ENCODE data around the gene ADAM21.

ADAM21 gene

GRCh38 chr14:70441641-70442040, 10.3 kb upstream of the ADAM21 start:
- H3K14ac ChIP-seq (ENCODE audit: low read length): no peak overlapping the region
- H3K79me1 ChIP-seq (ENCODE audit: low read length): no peaks in the 10 kb centered on the region
- no CpG with 5 or more reads among the region's 3 CpGs for WGBS (ENCODE audit: extremely low coverage, insufficient coverage, insufficient read length)
- H2AFZ ChIP-seq (ENCODE audit: insufficient read depth, low read length, poor library complexity): no peak overlapping the region
- H4K8ac ChIP-seq (ENCODE audit: low read depth, low read length): no peak overlapping the region
- H2BK12ac ChIP-seq (ENCODE audit: low read length): no peak overlapping the region
- H2AK5ac ChIP-seq (ENCODE audit: low read length): no peak overlapping the region
- no peak overlapping the region for H3K18ac ChIP-seq (ENCODE audit: low read length)
- no peak overlapping the region for H3K4me2 ChIP-seq (ENCODE audit: low read length)
- no peaks in the 10 kb centered on the region for H3K36me3 ChIP-seq (ENCODE audit: control insufficient read depth in 1 of 2, insufficient read depth in 2 of 2, low read length in 2 of 2)
- no peak overlapping the region for H3K4me3 ChIP-seq (ENCODE audit: low read depth, low read length)
- no peaks in the 10 kb centered on the region for H3K79me2 ChIP-seq (ENCODE audit: control insufficient read depth, insufficient read depth, low read length, poor library complexity)
- no peak overlapping the region for H3K23ac ChIP-seq (ENCODE audit: low read length)
- no peak overlapping the region for H4K91ac ChIP-seq (ENCODE audit: low read depth, low read length)
- H3K9me3 ChIP-seq (ENCODE audit: insufficient read depth, low read depth, low read length): peaks cover 27% of the 10 kb centered on the region
- H3K4ac ChIP-seq (ENCODE audit: low read depth, low read length): no peak overlapping the region
- no peak overlapping the region for H3K27ac ChIP-seq (ENCODE audit: low read depth, low read length)
- H3K9ac ChIP-seq (ENCODE audit: low read length): no peak overlapping the region
- no peaks in the 10 kb centered on the region for H3K4me1 ChIP-seq (ENCODE audit: control insufficient read depth in 1 of 2, insufficient read depth in 2 of 2, low read length in 2 of 2)
- H4K12ac ChIP-seq (ENCODE audit: low read depth, low read length): no peak overlapping the region
- H2BK5ac ChIP-seq (ENCODE audit: low read depth, low read length, poor library complexity): no peak overlapping the region
- no peaks in the 10 kb centered on the region for H3K27me3 ChIP-seq (ENCODE audit: insufficient read depth, low read length)
- no peak overlapping the region for H2BK120ac ChIP-seq (ENCODE audit: insufficient read depth, low read length, poor library complexity)
- no peak for DNase-seq

DNA sequence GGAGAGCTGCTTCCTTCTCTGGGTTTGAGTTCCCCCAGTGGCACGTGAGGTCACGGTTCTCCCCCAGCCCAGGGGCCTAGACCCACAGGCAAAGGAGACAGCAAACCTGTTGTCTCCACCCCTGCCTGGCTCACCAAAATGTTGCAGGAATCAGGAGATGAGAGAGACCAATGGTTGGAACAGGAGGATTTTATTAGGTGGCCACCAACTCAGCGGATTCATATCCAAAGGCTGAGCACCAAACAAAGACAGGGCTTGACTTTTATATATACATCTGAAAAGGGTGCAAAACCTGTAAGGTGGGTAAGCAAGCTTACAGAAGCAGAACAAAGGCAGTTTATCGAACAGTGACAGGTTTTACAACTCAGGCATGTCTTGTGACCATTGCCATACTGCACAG, 9.2 kb upstream of the ADAM21 start:
- Histone ChIP-seq H3K9me3 (ENCODE audit: insufficient read depth, low read depth, low read length) (peaks cover 26% of the 10 kb centered on the region), H3K27me3 (ENCODE audit: insufficient read depth, low read length) (no peaks in the 10 kb centered on the region), H2BK12ac (ENCODE audit: low read length) (no peak overlapping the region), H3K23ac (ENCODE audit: low read length) (no peak overlapping the region), H3K18ac (ENCODE audit: low read length) (no peak overlapping the region), H4K91ac (ENCODE audit: low read depth, low read length) (no peak overlapping the region), H3K4ac (ENCODE audit: low read depth, low read length) (no peak overlapping the region), H4K8ac (ENCODE audit: low read depth, low read length) (no peak overlapping the region), H4K12ac (ENCODE audit: low read depth, low read length) (no peak overlapping the region), H3K27ac (ENCODE audit: low read depth, low read length) (no peak overlapping the region), H3K79me1 (ENCODE audit: low read length) (no peaks in the 10 kb centered on the region), H3K4me1 (ENCODE audit: control insufficient read depth in 1 of 2, insufficient read depth in 2 of 2, low read length in 2 of 2) (no peaks in the 10 kb centered on the region), H3K4me2 (ENCODE audit: low read length) (no peak overlapping the region), H2BK5ac (ENCODE audit: low read depth, low read length, poor library complexity) (no peak overlapping the region), H2BK120ac (ENCODE audit: insufficient read depth, low read length, poor library complexity) (no peak overlapping the region), H3K79me2 (ENCODE audit: control insufficient read depth, insufficient read depth, low read length, poor library complexity) (no peaks in the 10 kb centered on the region), H3K14ac (ENCODE audit: low read length) (no peak overlapping the region), H3K9ac (ENCODE audit: low read length) (peak overlapping the region; percentile 28), H2AFZ (ENCODE audit: insufficient read depth, low read length, poor library complexity) (no peak overlapping the region), H3K4me3 (ENCODE audit: low read depth, low read length) (no peak overlapping the region), H3K36me3 (ENCODE audit: control insufficient read depth in 1 of 2, insufficient read depth in 2 of 2, low read length in 2 of 2) (no peaks in the 10 kb centered on the region), H2AK5ac (ENCODE audit: low read length) (no peak overlapping the region)
- no peak for DNase-seq
- no CpG with 5 or more reads among the region's 4 CpGs for WGBS (ENCODE audit: extremely low coverage, insufficient coverage, insufficient read length)

GRCh38 chr14:70448633-70449340, 3.2 kb upstream of the ADAM21 start:
- DNase-seq: peak in 1 of 2 donors; percentile 33
- WGBS (ENCODE audit: extremely low coverage, insufficient coverage, insufficient read length): no CpG with 5 or more reads among the region's 4 CpGs
- Histone ChIP-seq H3K27ac (ENCODE audit: low read depth, low read length) (no peak overlapping the region), H3K79me1 (ENCODE audit: low read length) (no peaks in the 10 kb centered on the region), H2AK5ac (ENCODE audit: low read length) (no peak overlapping the region), H3K79me2 (ENCODE audit: control insufficient read depth, insufficient read depth, low read length, poor library complexity) (no peaks in the 10 kb centered on the region), H4K91ac (ENCODE audit: low read depth, low read length) (no peak overlapping the region), H2BK12ac (ENCODE audit: low read length) (no peak overlapping the region), H3K18ac (ENCODE audit: low read length) (no peak overlapping the region), H3K4ac (ENCODE audit: low read depth, low read length) (no peak overlapping the region), H3K4me3 (ENCODE audit: low read depth, low read length) (no peak overlapping the region), H3K23ac (ENCODE audit: low read length) (no peak overlapping the region), H4K12ac (ENCODE audit: low read depth, low read length) (no peak overlapping the region), H3K14ac (ENCODE audit: low read length) (no peak overlapping the region), H2BK5ac (ENCODE audit: low read depth, low read length, poor library complexity) (no peak overlapping the region), H4K8ac (ENCODE audit: low read depth, low read length) (no peak overlapping the region), H3K36me3 (ENCODE audit: control insufficient read depth in 1 of 2, insufficient read depth in 2 of 2, low read length in 2 of 2) (no peaks in the 10 kb centered on the region), H2BK120ac (ENCODE audit: insufficient read depth, low read length, poor library complexity) (no peak overlapping the region), H3K9me3 (ENCODE audit: insufficient read depth, low read depth, low read length) (peaks cover 5% of the 10 kb centered on the region), H2AFZ (ENCODE audit: insufficient read depth, low read length, poor library complexity) (no peak overlapping the region), H3K4me1 (ENCODE audit: control insufficient read depth in 1 of 2, insufficient read depth in 2 of 2, low read length in 2 of 2) (no peaks in the 10 kb centered on the region), H3K27me3 (ENCODE audit: insufficient read depth, low read length) (no peaks in the 10 kb centered on the region), H3K9ac (ENCODE audit: low read length) (no peak overlapping the region), H3K4me2 (ENCODE audit: low read length) (no peak overlapping the region)

GRCh38 chr14:70454731-70455130, 2.8 kb downstream of the ADAM21 start:
- no peak overlapping the region for H4K8ac ChIP-seq (ENCODE audit: low read depth, low read length)
- H3K79me2 ChIP-seq (ENCODE audit: control insufficient read depth, insufficient read depth, low read length, poor library complexity): no peaks in the 10 kb centered on the region
- no peaks in the 10 kb centered on the region for H3K27me3 ChIP-seq (ENCODE audit: insufficient read depth, low read length)
- no peak overlapping the region for H2BK120ac ChIP-seq (ENCODE audit: insufficient read depth, low read length, poor library complexity)
- H4K91ac ChIP-seq (ENCODE audit: low read depth, low read length): no peak overlapping the region
- no peak overlapping the region for H3K14ac ChIP-seq (ENCODE audit: low read length)
- H2AK5ac ChIP-seq (ENCODE audit: low read length): no peak overlapping the region
- H3K18ac ChIP-seq (ENCODE audit: low read length): no peak overlapping the region
- no peak overlapping the region for H3K9ac ChIP-seq (ENCODE audit: low read length)
- no peak overlapping the region for H2BK12ac ChIP-seq (ENCODE audit: low read length)
- H3K36me3 ChIP-seq (ENCODE audit: control insufficient read depth in 1 of 2, insufficient read depth in 2 of 2, low read length in 2 of 2): no peaks in the 10 kb centered on the region
- no CpG with 5 or more reads among the region's 1 CpG for WGBS (ENCODE audit: extremely low coverage, insufficient coverage, insufficient read length)
- no peak overlapping the region for H2AFZ ChIP-seq (ENCODE audit: insufficient read depth, low read length, poor library complexity)
- H3K4me1 ChIP-seq (ENCODE audit: control insufficient read depth in 1 of 2, insufficient read depth in 2 of 2, low read length in 2 of 2): no peaks in the 10 kb centered on the region
- H3K9me3 ChIP-seq (ENCODE audit: insufficient read depth, low read depth, low read length): no peaks in the 10 kb centered on the region
- H4K12ac ChIP-seq (ENCODE audit: low read depth, low read length): no peak overlapping the region
- no peak overlapping the region for H3K4me3 ChIP-seq (ENCODE audit: low read depth, low read length)
- no peak overlapping the region for H3K4me2 ChIP-seq (ENCODE audit: low read length)
- no peak overlapping the region for H3K4ac ChIP-seq (ENCODE audit: low read depth, low read length)
- H3K79me1 ChIP-seq (ENCODE audit: low read length): no peaks in the 10 kb centered on the region
- no peak overlapping the region for H3K27ac ChIP-seq (ENCODE audit: low read depth, low read length)
- H3K23ac ChIP-seq (ENCODE audit: low read length): no peak overlapping the region
- DNase-seq: no peak
- H2BK5ac ChIP-seq (ENCODE audit: low read depth, low read length, poor library complexity): no peak overlapping the region
